Astrocyte (in vitro differentiated cells and primary cell): ENCODE data around the gene SPATA13. TPM values are rescaled to one million over a fixed set of nuclear protein-coding genes. Genes with fewer than 3 reads are reported as not detected.

Experiments
- DNase-seq: peaks from one replicate; pipeline ENCODE4 v3.0.0-alpha.2; 2010; ENCODE audit warnings: low read depth
- FAIRE-seq: peaks from 2 replicates; lab custom pipeline; 2011; peaks lifted over from hg19 to GRCh38; lab: Jason Lieb, UNC
- H2AFZ ChIP-seq: 2 replicates; pipeline ENCODE4 v1.6.0; 2012; ENCODE audit warnings: low read depth, low read length, inconsistent platforms
- H3K27ac ChIP-seq: 2 replicates; pipeline ENCODE4 v1.5.1; 2011; ENCODE audit warnings: low read depth, low read length, inconsistent platforms
- H3K27me3 ChIP-seq: 2 replicates; pipeline ENCODE4 v1.6.0; 2011; ENCODE audit warnings: low read length, inconsistent platforms; ENCODE audit not compliant: insufficient read depth
- H3K36me3 ChIP-seq: 2 replicates; pipeline ENCODE4 v1.5.1; 2011; ENCODE audit warnings: low read length, inconsistent platforms; ENCODE audit not compliant: insufficient read depth
- H3K4me1 ChIP-seq: 2 replicates; pipeline ENCODE4 v1.5.1; 2011; ENCODE audit warnings: low read length, inconsistent platforms; ENCODE audit not compliant: insufficient read depth
- H3K4me2 ChIP-seq: 2 replicates; pipeline ENCODE4 v1.6.0; 2012; ENCODE audit warnings: low read length, inconsistent platforms
- H3K4me3 ChIP-seq: 2 replicates; pipeline ENCODE4 v1.5.1; 2011; ENCODE audit warnings: low read depth, mild to moderate bottlenecking, low read length, inconsistent platforms; ENCODE audit not compliant: insufficient read depth
- H3K79me2 ChIP-seq: 2 replicates; pipeline ENCODE4 v1.6.0; 2012; ENCODE audit warnings: mild to moderate bottlenecking, low read length, inconsistent platforms; ENCODE audit not compliant: insufficient read depth
- H3K9ac ChIP-seq: 2 replicates; pipeline ENCODE4 v1.6.0; 2012; ENCODE audit warnings: mild to moderate bottlenecking, low read length, inconsistent platforms
- H3K9me3 ChIP-seq: 2 replicates; pipeline ENCODE4 v1.5.1; 2012; ENCODE audit warnings: low read depth, mild to moderate bottlenecking, low read length, inconsistent platforms; ENCODE audit not compliant: insufficient read depth
- H4K20me1 ChIP-seq: 2 replicates; pipeline ENCODE4 v1.6.0; 2012; ENCODE audit warnings: low read length, inconsistent platforms; ENCODE audit not compliant: insufficient read depth
- H3K27ac Mint-ChIP-seq: one replicate; pipeline ENCODE4 v1.8.0; 2021; ENCODE audit warnings: mild to moderate bottlenecking, mixed read lengths; ENCODE audit not compliant: unreplicated experiment
- H3K27me3 Mint-ChIP-seq: one replicate; pipeline ENCODE4 v1.8.0; 2021; ENCODE audit warnings: low read depth, mixed read lengths; ENCODE audit not compliant: unreplicated experiment
- H3K36me3 Mint-ChIP-seq: one replicate; pipeline ENCODE4 v1.8.0; 2021; ENCODE audit warnings: low read depth, mixed read lengths; ENCODE audit not compliant: unreplicated experiment
- H3K4me1 Mint-ChIP-seq: one replicate; pipeline ENCODE4 v1.8.0; 2021; ENCODE audit warnings: low read depth, mixed read lengths; ENCODE audit not compliant: unreplicated experiment
- H3K4me3 Mint-ChIP-seq: one replicate; pipeline ENCODE4 v1.8.0; 2021; ENCODE audit warnings: mild to moderate bottlenecking, moderate library complexity, mixed read lengths; ENCODE audit not compliant: unreplicated experiment
- H3K9me3 Mint-ChIP-seq: one replicate; pipeline ENCODE4 v1.8.0; 2021; ENCODE audit warnings: mild to moderate bottlenecking, mixed read lengths; ENCODE audit not compliant: unreplicated experiment
- CTCF ChIP-seq: IDR thresholded peaks from 2 replicates; pipeline ENCODE4 v1.5.1; 2011; ENCODE audit warnings: low read depth, mild to moderate bottlenecking, inconsistent platforms, low read length, moderate library complexity; ENCODE audit not compliant: insufficient read depth
- EZH2 ChIP-seq: IDR thresholded peaks from 2 replicates; pipeline ENCODE4 v1.6.1; 2012; ENCODE audit warnings: mild to moderate bottlenecking, low read length, inconsistent platforms; ENCODE audit not compliant: insufficient read depth
- total RNA-seq: library from RNA; stranded (reverse); gene quantifications from 2 replicates; pipeline ENCODE4 v1.2.1, GENCODE V29; 2021

SPATA13 gene
- total RNA-seq, 1 donor from 2014 or later, result 6.2 TPM

DNA sequence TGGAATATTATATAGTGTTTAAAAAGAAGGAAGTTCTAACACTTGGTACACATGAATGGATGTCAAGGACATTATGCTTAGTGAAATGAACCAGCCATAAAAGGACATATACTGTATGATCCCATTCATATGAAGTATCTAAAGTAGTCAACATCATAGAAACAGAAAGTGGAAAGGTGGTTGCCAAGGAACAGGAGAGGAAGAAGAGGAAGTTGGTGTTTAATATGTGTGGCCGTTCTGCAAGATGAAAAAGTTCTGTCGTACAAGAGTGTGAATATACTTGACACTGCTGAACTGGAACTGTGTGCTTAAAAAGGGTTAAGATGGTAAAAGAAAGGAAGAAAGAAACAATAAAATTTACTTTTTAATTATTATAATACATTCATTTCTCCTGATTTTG, 115.8 kb downstream of the SPATA13 start:
- Histone ChIP-seq H3K4me2 (no peak overlapping the region), H3K4me3 (no peak overlapping the region), H3K27me3 (no peaks in the 10 kb centered on the region), H3K79me2 (no peaks in the 10 kb centered on the region), H3K36me3 (no peaks in the 10 kb centered on the region), H3K4me1 (peaks cover 14% of the 10 kb centered on the region), H3K9me3 (no peaks in the 10 kb centered on the region), H3K27ac (no peak overlapping the region), H3K9ac (no peak overlapping the region), H2AFZ (no peak overlapping the region), H4K20me1 (no peaks in the 10 kb centered on the region)
- Mint-ChIP-seq H3K36me3 (peaks cover 4% of the 10 kb centered on the region), H3K4me1 (peaks cover 35% of the 10 kb centered on the region), H3K4me3 (no peak overlapping the region), H3K9me3 (no peaks in the 10 kb centered on the region), H3K27ac (no peak overlapping the region), H3K27me3 (no peaks in the 10 kb centered on the region)
- DNase-seq (no peak), FAIRE-seq (no peak)
- TF ChIP-seq CTCF (no peak), EZH2 (no peak)

DNA sequence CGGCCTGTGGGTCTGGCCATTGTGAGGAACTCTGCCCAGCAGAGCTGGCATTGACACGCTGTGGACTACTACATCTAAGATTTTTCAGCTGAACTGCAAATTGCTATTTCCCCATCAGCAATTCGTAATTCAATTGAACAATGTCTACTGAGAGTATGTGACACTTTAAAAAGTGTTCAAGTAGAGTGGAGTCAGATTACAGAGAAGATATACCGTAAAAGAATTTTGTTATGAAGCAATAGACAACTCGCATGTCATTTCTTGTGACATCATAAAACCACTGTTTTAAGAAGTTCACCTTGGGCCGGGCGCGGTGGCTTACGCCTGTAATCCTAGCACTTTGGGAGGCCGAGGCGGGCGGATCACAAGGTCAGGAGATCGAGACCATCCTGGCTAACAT, 116.3 kb downstream of the SPATA13 start:
- H3K79me2 ChIP-seq, result no peaks in the 10 kb centered on the region
- Mint-ChIP-seq H3K4me3 (no peak overlapping the region), H3K9me3 (no peaks in the 10 kb centered on the region), H3K27ac (no peak overlapping the region), H3K4me1 (peaks cover 30% of the 10 kb centered on the region), H3K27me3 (no peaks in the 10 kb centered on the region), H3K36me3 (peaks cover 4% of the 10 kb centered on the region)
- TF ChIP-seq EZH2 (no peak), CTCF (no peak)
- FAIRE-seq (no peak), DNase-seq (no peak)
- no peaks in the 10 kb centered on the region for H3K27me3 ChIP-seq
- peaks cover 9% of the 10 kb centered on the region for H3K4me1 ChIP-seq
- no peak overlapping the region for H3K9ac ChIP-seq
- H3K9me3 ChIP-seq, result no peaks in the 10 kb centered on the region
- H3K4me3 ChIP-seq, result no peak overlapping the region
- H4K20me1 ChIP-seq, result no peaks in the 10 kb centered on the region
- no peak overlapping the region for H2AFZ ChIP-seq
- H3K4me2 ChIP-seq, result no peak overlapping the region
- no peak overlapping the region for H3K27ac ChIP-seq
- H3K36me3 ChIP-seq, result no peaks in the 10 kb centered on the region

GRCh38 chr13:24277761-24278160, 117.2 kb downstream of the SPATA13 start:
- no peak overlapping the region for H2AFZ ChIP-seq
- no peaks in the 10 kb centered on the region for H3K9me3 ChIP-seq
- FAIRE-seq (no peak), DNase-seq (no peak)
- Mint-ChIP-seq H3K9me3 (no peaks in the 10 kb centered on the region), H3K4me3 (no peak overlapping the region), H3K4me1 (peaks cover 29% of the 10 kb centered on the region), H3K27ac (no peak overlapping the region), H3K36me3 (peaks cover 8% of the 10 kb centered on the region), H3K27me3 (no peaks in the 10 kb centered on the region)
- TF ChIP-seq EZH2 (no peak), CTCF (no peak)
- H3K4me1 ChIP-seq, result peaks cover under 1% of the 10 kb centered on the region
- no peak overlapping the region for H3K9ac ChIP-seq
- no peaks in the 10 kb centered on the region for H3K79me2 ChIP-seq
- H3K27ac ChIP-seq, result no peak overlapping the region
- H3K4me3 ChIP-seq, result no peak overlapping the region
- H3K27me3 ChIP-seq, result no peaks in the 10 kb centered on the region
- H4K20me1 ChIP-seq, result no peaks in the 10 kb centered on the region
- H3K4me2 ChIP-seq, result no peak overlapping the region
- no peaks in the 10 kb centered on the region for H3K36me3 ChIP-seq
